Measurements from ENCODE around the gene SLC35G1. TPM values are rescaled to one million over a fixed set of nuclear protein-coding genes. Genes with fewer than 3 reads are reported as not detected.

Gene SLC35G1, protein sequence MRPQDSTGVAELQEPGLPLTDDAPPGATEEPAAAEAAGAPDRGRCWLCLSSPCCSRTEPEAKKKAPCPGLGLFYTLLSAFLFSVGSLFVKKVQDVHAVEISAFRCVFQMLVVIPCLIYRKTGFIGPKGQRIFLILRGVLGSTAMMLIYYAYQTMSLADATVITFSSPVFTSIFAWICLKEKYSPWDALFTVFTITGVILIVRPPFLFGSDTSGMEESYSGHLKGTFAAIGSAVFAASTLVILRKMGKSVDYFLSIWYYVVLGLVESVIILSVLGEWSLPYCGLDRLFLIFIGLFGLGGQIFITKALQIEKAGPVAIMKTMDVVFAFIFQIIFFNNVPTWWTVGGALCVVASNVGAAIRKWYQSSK
- total RNA-seq: 4.6 to 10.8 TPM (median 5.3 TPM) in 3 replicates
- long read RNA-seq, partial matches to known transcripts: 0 of 15 reads
- long read RNA-seq, other reads (novel, unspliced or antisense): 8 of 15 reads

GRCh38 chr10:93893646-93894515 lies at the start of gene SLC35G1:
TSS of gene SLC35G1 (plus strand) at chr10:93893978. CDS start at chr10:93894034, 56 bp downstream.
- Mint-ChIP-seq H3K9me3 (ENCODE audit: low read depth) (no peaks in the 10 kb centered on the region), H3K27ac (ENCODE audit: unreplicated experiment) (no peak within 1 kb of the TSS), H3K4me1 (ENCODE audit: low read depth) (peaks cover 33% of the 10 kb centered on the region), H3K27me3 (ENCODE audit: low read depth) (no peaks in the 10 kb centered on the region), H3K4me3 (ENCODE audit: unreplicated experiment) (peak within 1 kb of the TSS; percentile 83), H3K36me3 (ENCODE audit: low read depth) (peaks cover 4% of the 10 kb centered on the region)
- peak; percentile 49 for TF ChIP-seq CTCF (IDR thresholded peaks at IDR 0.05)
- DNase-seq (ENCODE audit: low spot score): no peak

DNA sequence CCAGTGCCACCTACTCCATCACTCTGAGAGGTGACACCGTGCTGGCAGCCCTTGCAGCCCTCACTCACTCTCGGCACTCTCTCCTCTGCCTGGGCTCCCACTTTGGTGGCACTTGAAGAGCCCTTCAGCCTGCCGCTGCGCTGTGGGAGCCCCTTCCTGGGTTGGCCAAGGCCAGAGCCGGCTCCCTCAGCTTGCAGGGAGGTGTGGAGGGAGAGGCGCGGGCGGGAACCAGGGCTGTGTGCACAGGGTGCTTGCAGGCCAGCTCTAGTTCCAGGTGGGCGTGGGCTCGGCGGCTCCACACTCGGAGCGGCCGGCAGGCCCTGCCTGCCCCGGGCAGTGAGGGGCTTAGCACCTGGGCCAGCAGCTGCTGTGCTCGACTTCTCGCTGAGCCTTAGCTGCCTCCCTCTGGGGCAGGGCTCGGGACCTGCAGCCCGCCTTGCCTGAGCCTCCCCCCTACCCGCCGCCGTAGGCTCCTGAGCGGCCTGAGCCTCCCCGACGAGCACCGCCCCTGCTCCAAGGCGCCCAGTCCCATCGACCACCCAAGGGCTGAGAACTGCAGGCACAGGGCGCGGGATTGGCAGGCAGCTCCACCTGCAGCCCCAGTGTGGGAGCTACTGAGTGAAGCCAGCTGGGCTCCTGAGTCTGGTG lies 48.7 kb upstream of the SLC35G1 start:
- Mint-ChIP-seq H3K4me1 (ENCODE audit: low read depth) (no peaks in the 10 kb centered on the region), H3K36me3 (ENCODE audit: low read depth) (peaks cover 1% of the 10 kb centered on the region), H3K9me3 (ENCODE audit: low read depth) (no peaks in the 10 kb centered on the region), H3K4me3 (ENCODE audit: unreplicated experiment) (no peak overlapping the region), H3K27me3 (ENCODE audit: low read depth) (peaks cover 5% of the 10 kb centered on the region), H3K27ac (ENCODE audit: unreplicated experiment) (no peak overlapping the region)
- TF ChIP-seq CTCF (IDR thresholded peaks at IDR 0.05): no peak
- DNase-seq (ENCODE audit: low spot score): no peak

GRCh38 chr10:93849593-93849992 lies 44.2 kb upstream of the SLC35G1 start:
- no peak overlapping the region for H3K4me3 Mint-ChIP-seq (ENCODE audit: unreplicated experiment)
- peaks cover 5% of the 10 kb centered on the region for H3K27me3 Mint-ChIP-seq (ENCODE audit: low read depth)
- DNase-seq (ENCODE audit: low spot score): no peak
- H3K9me3 Mint-ChIP-seq (ENCODE audit: low read depth): peaks cover 6% of the 10 kb centered on the region
- no peak overlapping the region for H3K27ac Mint-ChIP-seq (ENCODE audit: unreplicated experiment)
- no peaks in the 10 kb centered on the region for H3K36me3 Mint-ChIP-seq (ENCODE audit: low read depth)
- no peak for TF ChIP-seq CTCF (IDR thresholded peaks at IDR 0.05)
- H3K4me1 Mint-ChIP-seq (ENCODE audit: low read depth): no peaks in the 10 kb centered on the region

- H3K36me3 Mint-ChIP-seq (ENCODE audit: low read depth): no peaks in the 10 kb centered on the region
- H3K4me1 Mint-ChIP-seq (ENCODE audit: low read depth): no peaks in the 10 kb centered on the region
- H3K27me3 Mint-ChIP-seq (ENCODE audit: low read depth): peaks cover 5% of the 10 kb centered on the region
- H3K9me3 Mint-ChIP-seq (ENCODE audit: low read depth): peaks cover 6% of the 10 kb centered on the region
- TF ChIP-seq CTCF (IDR thresholded peaks at IDR 0.05): no peak
- H3K27ac Mint-ChIP-seq (ENCODE audit: unreplicated experiment): no peak overlapping the region
- DNase-seq (ENCODE audit: low spot score): no peak
- H3K4me3 Mint-ChIP-seq (ENCODE audit: unreplicated experiment): no peak overlapping the region
Observed at GRCh38 chr10:93850031-93851015, 43.5 kb upstream of the SLC35G1 start.
